HEK293T (cell line): Measurements from ENCODE around the gene AQP7.

Experiments
- ARNT ChIP-seq: fragments of 450-650 bp; IDR thresholded peaks from 2 replicates; pipeline ENCODE4 v1.6.1; 2017; ENCODE audit warnings: mild to moderate bottlenecking
- BHLHE40 ChIP-seq: fragments of 450-650 bp; IDR thresholded peaks from 2 replicates; pipeline ENCODE4 v1.6.1; 2016; ENCODE audit warnings: mild to moderate bottlenecking, moderate library complexity, borderline replicate concordance
- ELF4 ChIP-seq: fragments of 450-650 bp; IDR thresholded peaks from 2 replicates; pipeline ENCODE4 v1.6.1; 2017; ENCODE audit warnings: antibody characterized with exemption
- FOXA1 ChIP-seq: fragments of 450-650 bp; IDR thresholded peaks from 2 replicates; pipeline ENCODE4 v1.6.1; 2016; ENCODE audit warnings: mild to moderate bottlenecking
- FOXK2 ChIP-seq: fragments of 450-650 bp; IDR thresholded peaks from 2 replicates; pipeline ENCODE4 v1.6.1; 2016; ENCODE audit warnings: mild to moderate bottlenecking
- FOXM1 ChIP-seq: fragments of 450-650 bp; IDR thresholded peaks from 2 replicates; pipeline ENCODE4 v1.6.1; 2017; ENCODE audit warnings: mild to moderate bottlenecking, borderline replicate concordance
- HDGF ChIP-seq: fragments of 450-650 bp; IDR thresholded peaks from 2 replicates; pipeline ENCODE4 v1.6.1; 2017; ENCODE audit warnings: antibody characterized with exemption, borderline replicate concordance
- L3MBTL2 ChIP-seq: fragments of 450-650 bp; conservative IDR thresholded peaks from 2 replicates; pipeline ENCODE4 v1.6.1; 2016; ENCODE audit warnings: mild to moderate bottlenecking
- LEF1 ChIP-seq: fragments of 450-650 bp; IDR thresholded peaks from 2 replicates; pipeline ENCODE4 v1.6.1; 2017; ENCODE audit warnings: mild to moderate bottlenecking, borderline replicate concordance
- NFRKB ChIP-seq: fragments of 450-650 bp; IDR thresholded peaks from 2 replicates; pipeline ENCODE4 v1.6.1; 2016; ENCODE audit warnings: mild to moderate bottlenecking, moderate library complexity
- SP1 ChIP-seq: fragments of 450-650 bp; IDR thresholded peaks from 2 replicates; pipeline ENCODE4 v1.6.1; 2017
- SUZ12 ChIP-seq: fragments of 450-650 bp; IDR thresholded peaks from 2 replicates; pipeline ENCODE4 v1.6.1; 2016; ENCODE audit warnings: mild to moderate bottlenecking
- TARDBP ChIP-seq: fragments of 450-650 bp; IDR thresholded peaks from 2 replicates; pipeline ENCODE4 v1.6.1; 2016
- TF ChIP-seq, protein P1 (sequence below): fragments of 450-650 bp; IDR thresholded peaks from 2 replicates; pipeline ENCODE4 v1.6.1; 2016

GRCh38 chr9:33404788-33405362 lies 2.5 kb upstream of the AQP7 start:
- TF ChIP-seq SP1 (no peak), BHLHE40 (no peak), HDGF (no peak), FOXM1 (no peak), ELF4 (no peak), FOXA1 (no peak), NFRKB (no peak), FOXK2 (no peak), ARNT (no peak), SUZ12 (no peak), L3MBTL2 (no peak), TARDBP (no peak), LEF1 (no peak)
- TF ChIP-seq, protein P1, sequence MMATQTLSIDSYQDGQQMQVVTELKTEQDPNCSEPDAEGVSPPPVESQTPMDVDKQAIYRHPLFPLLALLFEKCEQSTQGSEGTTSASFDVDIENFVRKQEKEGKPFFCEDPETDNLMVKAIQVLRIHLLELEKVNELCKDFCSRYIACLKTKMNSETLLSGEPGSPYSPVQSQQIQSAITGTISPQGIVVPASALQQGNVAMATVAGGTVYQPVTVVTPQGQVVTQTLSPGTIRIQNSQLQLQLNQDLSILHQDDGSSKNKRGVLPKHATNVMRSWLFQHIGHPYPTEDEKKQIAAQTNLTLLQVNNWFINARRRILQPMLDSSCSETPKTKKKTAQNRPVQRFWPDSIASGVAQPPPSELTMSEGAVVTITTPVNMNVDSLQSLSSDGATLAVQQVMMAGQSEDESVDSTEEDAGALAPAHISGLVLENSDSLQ = no peak
